ENCODE data around the gene CHD9.
"Not testable (repeated sequence)": the region's sequence is repeated elsewhere in the genome, so short reads cannot be mapped to it uniquely, and the experiment has no call there.

- TF ChIP-seq ZNF274 (IDR thresholded peaks at IDR 0.05; ENCODE audit: low read depth, low read length); YY1 (IDR thresholded peaks at IDR 0.05; ENCODE audit: insufficient read depth, insufficient read length): not testable (repeated sequence)
These were observed 276.2 kb downstream of the CHD9 start for GRCh38 chr16:53330991-53331390.

Measured in NT2/D1 (cell line).